Spinal cord (tissue), 10 donors: ENCODE measurements around the gene TSPO. TPM values are rescaled to one million over a fixed set of nuclear protein-coding genes. Genes with fewer than 3 reads are reported as not detected.

Experiments used
- DNase-seq, 6 donors: peaks; one replicate each; pipeline versions ENCODE4 v3.0.0 to v3.0.0-alpha.2; 2013 to 2015; ENCODE audit warnings: low spot score in 6 of 6, low read depth in 4 of 6
- H3K27ac ChIP-seq: one replicate; pipeline ENCODE4 v1.5.1; 2013; ENCODE audit warnings: low read depth, low read length, control low read depth
- H3K27me3 ChIP-seq: one replicate; pipeline ENCODE4 v1.6.1; 2013; ENCODE audit warnings: low read length; ENCODE audit not compliant: control insufficient read depth, insufficient read depth
- H3K36me3 ChIP-seq: one replicate; pipeline ENCODE4 v1.6.1; 2013; ENCODE audit warnings: low read length; ENCODE audit not compliant: control insufficient read depth, insufficient read depth
- H3K4me1 ChIP-seq: one replicate; pipeline ENCODE4 v1.6.1; 2013; ENCODE audit warnings: low read length; ENCODE audit not compliant: control insufficient read depth, insufficient read depth
- H3K4me3 ChIP-seq: one replicate; pipeline ENCODE4 v1.5.1; 2013; ENCODE audit warnings: low read depth, low read length, control low read depth
- H3K9me3 ChIP-seq: one replicate; pipeline ENCODE4 v1.6.1; 2013; ENCODE audit warnings: low read length; ENCODE audit not compliant: control insufficient read depth, insufficient read depth
- WGBS: methylation state at CpG from one replicate; pipeline ENCODE4 v1.1.5; 2013; ENCODE audit warnings: missing lambda C conversion rate; ENCODE audit not compliant: insufficient coverage; 5-methylcytosine and 5-hydroxymethylcytosine counted together
- polyA plus RNA-seq, 2 donors: library from polyadenylated mRNA; unstranded; fragments of 120-200 nt; gene quantifications; one replicate each; pipeline ENCODE4 v1.2.1, GENCODE V29; 2013; ENCODE audit not compliant: insufficient read length in 2 of 2
- total RNA-seq, 2 donors: library from RNA; depleted of rRNA in 1 of 2; stranded (reverse); fragments of 120-200 nt in 1 of 2; fragments of >200 nt in 1 of 2; gene quantifications; one replicate each; pipeline versions ENCODE4 v1.2.3 to v1.2.4, GENCODE V29; 2013 to 2014
- donor health status: healthy.

TSPO gene
- total and polyA plus RNA-seq, 4 donors = 38.7 to 80.1 (median 41.8) TPM

- WGBS = 45% methylated on average over 10 of the region's 16 CpGs
- no peak overlapping the region for H3K27ac ChIP-seq
Observed at GRCh38 chr22:43129426-43130425, 21.6 kb upstream of the TSPO start.

GRCh38 chr22:43131773-43132501, 19.4 kb upstream of the TSPO start:
- no peak for DNase-seq
- Histone ChIP-seq H3K36me3 (peaks cover 84% of the 10 kb centered on the region), H3K4me1 (peaks cover 7% of the 10 kb centered on the region), H3K9me3 (no peaks in the 10 kb centered on the region), H3K27ac (no peak overlapping the region), H3K4me3 (no peak overlapping the region), H3K27me3 (no peaks in the 10 kb centered on the region)
- 95% methylated on average over 15 of the region's 17 CpGs for WGBS

More at GRCh38 chr22:43129426-43130425, 21.6 kb upstream of the TSPO start:
- H3K4me3 ChIP-seq = no peak overlapping the region
- H3K9me3 ChIP-seq = no peaks in the 10 kb centered on the region
- H3K4me1 ChIP-seq = peaks cover 2% of the 10 kb centered on the region
- no peaks in the 10 kb centered on the region for H3K27me3 ChIP-seq
- DNase-seq = no peak
- H3K36me3 ChIP-seq = peaks cover 64% of the 10 kb centered on the region

GRCh38 chr22:43133401-43133800, 18.0 kb upstream of the TSPO start:
- Histone ChIP-seq H3K27ac (no peak overlapping the region), H3K9me3 (no peaks in the 10 kb centered on the region), H3K4me3 (no peak overlapping the region), H3K36me3 (peaks cover 94% of the 10 kb centered on the region), H3K27me3 (no peaks in the 10 kb centered on the region), H3K4me1 (peaks cover 7% of the 10 kb centered on the region)
- no peak for DNase-seq
- 83% methylated on average over 7 of the region's 9 CpGs for WGBS

GRCh38 chr22:43134553-43134952, 16.8 kb upstream of the TSPO start:
- no peaks in the 10 kb centered on the region for H3K9me3 ChIP-seq
- peaks cover 97% of the 10 kb centered on the region for H3K36me3 ChIP-seq
- H3K4me1 ChIP-seq = peaks cover 5% of the 10 kb centered on the region
- no peak overlapping the region for H3K27ac ChIP-seq
- WGBS = 100% methylated on average over 4 of the region's 4 CpGs
- DNase-seq = no peak
- H3K27me3 ChIP-seq = no peaks in the 10 kb centered on the region
- H3K4me3 ChIP-seq = no peak overlapping the region

GRCh38 chr22:43135565-43135964, 15.8 kb upstream of the TSPO start:
- peaks cover 5% of the 10 kb centered on the region for H3K4me1 ChIP-seq
- H3K36me3 ChIP-seq = peaks cover 95% of the 10 kb centered on the region
- no peak for DNase-seq
- H3K9me3 ChIP-seq = no peaks in the 10 kb centered on the region
- WGBS = 90% methylated on average over 2 of the region's 5 CpGs
- H3K27ac ChIP-seq = no peak overlapping the region
- no peaks in the 10 kb centered on the region for H3K27me3 ChIP-seq
- H3K4me3 ChIP-seq = no peak overlapping the region

- Histone ChIP-seq H3K27ac (no peak overlapping the region), H3K4me3 (no peak overlapping the region), H3K27me3 (no peaks in the 10 kb centered on the region), H3K4me1 (peaks cover 6% of the 10 kb centered on the region), H3K36me3 (peaks cover 95% of the 10 kb centered on the region), H3K9me3 (no peaks in the 10 kb centered on the region)
- DNase-seq = peak in 2 of 6 donors; percentile 35 to 43
- 44% methylated on average over 8 of the region's 9 CpGs for WGBS
Observed at GRCh38 chr22:43136255-43136654, 15.1 kb upstream of the TSPO start.

GRCh38 chr22:43136801-43137200, 14.6 kb upstream of the TSPO start:
- peaks cover 12% of the 10 kb centered on the region for H3K4me1 ChIP-seq
- DNase-seq = no peak
- WGBS = 90% methylated on average over 10 of the region's 10 CpGs
- H3K27ac ChIP-seq = no peak overlapping the region
- no peaks in the 10 kb centered on the region for H3K9me3 ChIP-seq
- H3K4me3 ChIP-seq = no peak overlapping the region
- no peaks in the 10 kb centered on the region for H3K27me3 ChIP-seq
- peaks cover 92% of the 10 kb centered on the region for H3K36me3 ChIP-seq

- Histone ChIP-seq H3K4me1 (peaks cover 18% of the 10 kb centered on the region), H3K27ac (peak within 1 kb of the TSS; percentile 67), H3K27me3 (no peaks in the 10 kb centered on the region), H3K4me3 (peak within 1 kb of the TSS; percentile 80), H3K36me3 (peaks cover 33% of the 10 kb centered on the region), H3K9me3 (no peaks in the 10 kb centered on the region)
- DNase-seq = peak; percentile 50 to 94 (median 70)
- under 1% methylated on average over 83 of the region's 83 CpGs for WGBS
Observed at GRCh38 chr22:43142880-43143562, 8.3 kb upstream of the TSPO start, which contains the start of gene MCAT. MCAT (minus strand) TSS chr22:43143398; CDS start chr22:43143348, 50 bp downstream.

- DNase-seq = no peak
- H3K36me3 ChIP-seq = peaks cover 15% of the 10 kb centered on the region
- no peaks in the 10 kb centered on the region for H3K9me3 ChIP-seq
- peaks cover 18% of the 10 kb centered on the region for H3K4me1 ChIP-seq
- H3K4me3 ChIP-seq = no peak overlapping the region
- no peaks in the 10 kb centered on the region for H3K27me3 ChIP-seq
- WGBS = no CpG with 5 or more reads among the region's 3 CpGs
- H3K27ac ChIP-seq = no peak overlapping the region
Observed at GRCh38 chr22:43144949-43145348, 6.4 kb upstream of the TSPO start.
